ENCODE results near the gene FAP.

The FAP gene

GRCh38 chr2:162153608-162154224 is 89.5 kb downstream of the FAP start:
- DNase-seq (ENCODE audit: low read depth in 1 of 2, low spot score in 1 of 2) = peak; percentile 8 to 63
- TF ChIP-seq CTCF (IDR thresholded peaks at IDR 0.05; ENCODE audit: insufficient read depth, low read length) (peak; percentile 90), POLR2AphosphoS5 (IDR thresholded peaks at IDR 0.05; ENCODE audit: low read depth) (no peak)

GRCh38 chr2:162152147-162152546 is 91.1 kb downstream of the FAP start, which contains the start of gene GCG:
TSS of gene GCG (minus strand) at chr2:162152247. CDS start at chr2:162149178, 3,069 bp downstream.
- Histone ChIP-seq H3K27me3 (ENCODE audit: insufficient read depth, poor library complexity, severe bottlenecking) (peaks cover 8% of the 10 kb centered on the region), H3K4me3 (replicated peaks; ENCODE audit: insufficient read depth, low read length) (no peak within 1 kb of the TSS), H3K27ac (replicated peaks) (no peak within 1 kb of the TSS)
- DNase-seq (ENCODE audit: low read depth in 1 of 2, low spot score in 1 of 2) = no peak
- TF ChIP-seq POLR2AphosphoS5 (IDR thresholded peaks at IDR 0.05; ENCODE audit: low read depth) = no peak
- TF ChIP-seq SPI1 (IDR thresholded peaks at IDR 0.05; ENCODE audit: borderline replicate concordance, low read depth) = no peak
- no peak for TF ChIP-seq CTCF (IDR thresholded peaks at IDR 0.05; ENCODE audit: insufficient read depth, low read length)
- no peak for TF ChIP-seq REST (IDR thresholded peaks at IDR 0.05; ENCODE audit: insufficient replicate concordance, low read depth)
- TF ChIP-seq GABPA (IDR thresholded peaks at IDR 0.05; ENCODE audit: low read depth) = no peak

More at GRCh38 chr2:162153608-162154224, 89.5 kb downstream of the FAP start:
- H3K27ac ChIP-seq (replicated peaks) = no peak overlapping the region
- H3K4me3 ChIP-seq (replicated peaks; ENCODE audit: insufficient read depth, low read length) = no peak overlapping the region
- H3K27me3 ChIP-seq (ENCODE audit: insufficient read depth, poor library complexity, severe bottlenecking) = peaks cover 9% of the 10 kb centered on the region

- Histone ChIP-seq H3K4me3 (replicated peaks; ENCODE audit: insufficient read depth, low read length) (no peak overlapping the region), H3K27me3 (ENCODE audit: insufficient read depth, poor library complexity, severe bottlenecking) (peaks cover 18% of the 10 kb centered on the region), H3K27ac (replicated peaks) (no peak overlapping the region)
- TF ChIP-seq GABPA (IDR thresholded peaks at IDR 0.05; ENCODE audit: low read depth) = no peak
- no peak for TF ChIP-seq CTCF (IDR thresholded peaks at IDR 0.05; ENCODE audit: insufficient read depth, low read length)
- no peak for TF ChIP-seq REST (IDR thresholded peaks at IDR 0.05; ENCODE audit: insufficient replicate concordance, low read depth)
- DNase-seq (ENCODE audit: low read depth in 1 of 2, low spot score in 1 of 2) = no peak
These were observed 93.3 kb downstream of the FAP start for GRCh38 chr2:162149940-162150339.

- Histone ChIP-seq H3K27me3 (ENCODE audit: insufficient read depth, poor library complexity, severe bottlenecking) (peaks cover 18% of the 10 kb centered on the region), H3K4me3 (replicated peaks; ENCODE audit: insufficient read depth, low read length) (no peak overlapping the region), H3K27ac (replicated peaks) (no peak overlapping the region)
- TF ChIP-seq REST (IDR thresholded peaks at IDR 0.05; ENCODE audit: insufficient replicate concordance, low read depth) (no peak), POLR2AphosphoS5 (IDR thresholded peaks at IDR 0.05; ENCODE audit: low read depth) (no peak), GABPA (IDR thresholded peaks at IDR 0.05; ENCODE audit: low read depth) (no peak), CTCF (IDR thresholded peaks at IDR 0.05; ENCODE audit: insufficient read depth, low read length) (no peak), SPI1 (IDR thresholded peaks at IDR 0.05; ENCODE audit: borderline replicate concordance, low read depth) (no peak)
- DNase-seq (ENCODE audit: low read depth in 1 of 2, low spot score in 1 of 2) = no peak
These were observed 93.8 kb downstream of the FAP start for GRCh38 chr2:162149466-162149865.

All from HL-60 (cell line).